A549 treated with AZD2906 at 1 μM for 4 hours (cell line): ENCODE data around the gene MRPL24. TPM values are rescaled to one million over a fixed set of nuclear protein-coding genes. Genes with fewer than 3 reads are reported as not detected.

Experiments used
- total RNA-seq: library from RNA; stranded (reverse); fragments of 200-300 nt; extraction: Qiagen RNA extraction; gene quantifications from 5 replicates; pipeline ENCODE4 v1.2.3, GENCODE V29; 2022

Gene MRPL24
- total RNA-seq = 170 to 214 TPM (median 194 TPM) in 5 replicates

GRCh38 chr1:156740741-156741480 lies at the start of gene MRPL24:
TSS of gene MRPL24 (minus strand) at chr1:156741088. CDS start at chr1:156738704, 2,384 bp downstream.

GRCh38 chr1:156767101-156767878 lies 26.4 kb upstream of the MRPL24 start, which contains the start of gene PRCC:
TSS of gene PRCC (plus strand) at chr1:156767535. CDS start at chr1:156767772, 237 bp downstream.

GRCh38 chr1:156751451-156751756 lies 10.5 kb upstream of the MRPL24 start, which contains the start of gene HDGF:
TSS of gene HDGF (minus strand) at chr1:156751675. CDS start at chr1:156751429, 246 bp downstream.

GRCh38 chr1:156728599-156729462 lies 12.1 kb downstream of the MRPL24 start, which contains the start of gene ISG20L2:
TSS of gene ISG20L2 (minus strand) at chr1:156728766. CDS start at chr1:156727652, 1,114 bp downstream.

GRCh38 chr1:156727926-156728598 lies 12.8 kb downstream of the MRPL24 start, which contains the start of gene METTL25B:
TSS of gene METTL25B (plus strand) at chr1:156728469. CDS start at chr1:156729105, 636 bp downstream.

GRCh38 chr1:156705321-156705917 lies 35.5 kb downstream of the MRPL24 start, which contains the start of gene CRABP2:
TSS of gene CRABP2 (minus strand) at chr1:156705583. CDS start at chr1:156705446, 137 bp downstream.

Other genes starting within 250 kb of the MRPL24 start
- 24.3 to 33.5 TPM (median 30.3 TPM) in 5 replicates for gene MEF2D, start 240.3 kb downstream of the MRPL24 start, total RNA-seq
- gene IQGAP3, start 168.5 kb downstream of the MRPL24 start, total RNA-seq = 13.7 to 19.1 TPM (median 15.6 TPM) in 5 replicates
- gene TTC24, start 161.4 kb downstream of the MRPL24 start, total RNA-seq = not detected in 5 replicates
- 141 to 177 TPM (median 166 TPM) in 5 replicates for gene NAXE, start 149.3 kb downstream of the MRPL24 start, total RNA-seq
- 59.2 to 93.7 TPM (median 63.4 TPM) in 5 replicates for gene GPATCH4, start 139.6 kb downstream of the MRPL24 start, total RNA-seq
- 0.13 to 0.29 TPM (median 0.20 TPM) in 4 of 5 replicates, not detected in the other for gene HAPLN2, start 121.7 kb downstream of the MRPL24 start, total RNA-seq
- gene BCAN, start 99.0 kb downstream of the MRPL24 start, total RNA-seq = 0.06 to 0.15 TPM (median 0.10 TPM) in 4 of 5 replicates, not detected in the other
- 0.97 to 1.2 TPM (median 1.1 TPM) in 5 replicates for gene NES, start 63.7 kb downstream of the MRPL24 start, total RNA-seq
- gene CRABP2, start 35.5 kb downstream of the MRPL24 start, total RNA-seq = 7.6 to 12.4 TPM (median 7.9 TPM) in 5 replicates
- 22.7 to 25.3 TPM (median 24.5 TPM) in 5 replicates for gene METTL25B, start 12.6 kb downstream of the MRPL24 start, total RNA-seq
- 38.1 to 53.1 TPM (median 40.2 TPM) in 5 replicates for gene ISG20L2, start 12.3 kb downstream of the MRPL24 start, total RNA-seq
- 403 to 447 TPM (median 425 TPM) in 5 replicates for gene HDGF, start 10.6 kb upstream of the MRPL24 start, total RNA-seq
- 70.1 to 77.8 TPM (median 71.0 TPM) in 5 replicates for gene PRCC, start 26.4 kb upstream of the MRPL24 start, total RNA-seq
- gene SH2D2A, start 75.8 kb upstream of the MRPL24 start, total RNA-seq = 2.9 to 4.2 TPM (median 3.4 TPM) in 5 replicates
- not detected in 5 replicates for gene INSRR, start 118.0 kb upstream of the MRPL24 start, total RNA-seq
- 0.10 to 0.15 TPM (median 0.13 TPM) in 5 replicates for gene NTRK1, start 119.8 kb upstream of the MRPL24 start, total RNA-seq
- gene PEAR1, start 152.6 kb upstream of the MRPL24 start, total RNA-seq = 6.2 to 7.7 TPM (median 7.0 TPM) in 5 replicates
- 0.06 to 0.19 TPM (median 0.15 TPM) in 5 replicates for gene LRRC71, start 179.5 kb upstream of the MRPL24 start, total RNA-seq